Neutrophil (primary cell): ENCODE data around the gene RGS9BP.

Experiments used
- H3K27ac ChIP-seq: fragments of 200-600 bp; sonication (generic); 2 replicates; pipeline ENCODE4 v1.5.1; 2016; ENCODE audit warnings: mild to moderate bottlenecking, moderate library complexity
- H3K27me3 ChIP-seq: fragments of 200-600 bp; sonication (generic); 2 replicates; pipeline ENCODE4 v1.6.0; 2016; ENCODE audit warnings: mild to moderate bottlenecking
- H3K36me3 ChIP-seq: fragments of 200-600 bp; sonication (generic); 2 replicates; pipeline ENCODE4 v1.5.1; 2017
- H3K4me1 ChIP-seq, 2 experiments: fragments of 200-600 bp in 1 of 2; sonication (generic) in 1 of 2; 1 replicate in 1 of 2; 2 replicates in 1 of 2; pipeline versions ENCODE4 v1.5.1 to v1.6.1; 2013 to 2016; ENCODE audit warnings: low read depth in 1 of 2, low read length in 1 of 2, mild to moderate bottlenecking in 1 of 2, moderate library complexity in 1 of 2; ENCODE audit not compliant: control insufficient read depth in 1 of 2, insufficient read depth in 1 of 2
- H3K4me3 ChIP-seq, 2 experiments: fragments of 200-600 bp in 1 of 2; sonication (generic) in 1 of 2; 1 replicate in 1 of 2; 2 replicates in 1 of 2; pipeline ENCODE4 v1.5.1; 2013 to 2016; ENCODE audit warnings: low read depth in 1 of 2, low read length in 1 of 2, mild to moderate bottlenecking in 1 of 2, moderate library complexity in 1 of 2
- H3K9me3 ChIP-seq: fragments of 200-600 bp; sonication (generic); 2 replicates; pipeline ENCODE4 v1.5.1; 2016
- TF ChIP-seq, protein P1 (sequence below): fragments of 200-600 bp; sonication (generic); IDR thresholded peaks from 2 replicates; pipeline ENCODE4 v1.5.1; 2016; ENCODE audit warnings: antibody characterized with exemption

Gene RGS9BP

DNA sequence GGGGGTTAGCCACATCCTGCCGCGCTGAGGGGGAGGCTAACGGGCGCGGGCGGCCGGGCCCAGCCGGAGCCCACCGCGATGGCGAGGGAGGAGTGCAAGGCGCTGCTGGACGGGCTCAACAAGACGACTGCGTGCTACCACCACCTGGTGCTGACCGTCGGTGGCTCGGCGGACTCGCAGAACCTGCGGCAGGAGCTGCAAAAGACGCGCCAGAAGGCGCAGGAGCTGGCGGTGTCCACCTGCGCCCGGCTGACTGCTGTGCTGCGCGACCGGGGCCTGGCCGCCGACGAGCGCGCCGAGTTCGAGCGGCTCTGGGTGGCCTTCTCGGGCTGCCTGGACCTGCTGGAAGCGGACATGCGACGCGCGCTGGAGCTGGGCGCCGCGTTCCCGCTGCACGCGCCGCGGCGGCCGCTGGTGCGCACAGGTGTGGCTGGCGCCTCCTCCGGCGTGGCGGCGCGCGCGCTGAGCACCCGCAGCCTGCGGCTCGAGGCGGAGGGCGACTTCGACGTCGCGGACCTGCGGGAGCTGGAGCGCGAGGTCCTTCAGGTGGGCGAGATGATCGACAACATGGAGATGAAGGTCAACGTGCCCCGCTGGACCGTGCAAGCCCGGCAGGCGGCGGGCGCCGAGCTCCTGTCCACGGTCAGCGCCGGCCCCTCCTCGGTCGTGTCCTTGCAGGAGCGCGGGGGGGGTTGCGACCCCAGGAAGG, 692 bp downstream of the RGS9BP start:
- TF ChIP-seq, protein P1, sequence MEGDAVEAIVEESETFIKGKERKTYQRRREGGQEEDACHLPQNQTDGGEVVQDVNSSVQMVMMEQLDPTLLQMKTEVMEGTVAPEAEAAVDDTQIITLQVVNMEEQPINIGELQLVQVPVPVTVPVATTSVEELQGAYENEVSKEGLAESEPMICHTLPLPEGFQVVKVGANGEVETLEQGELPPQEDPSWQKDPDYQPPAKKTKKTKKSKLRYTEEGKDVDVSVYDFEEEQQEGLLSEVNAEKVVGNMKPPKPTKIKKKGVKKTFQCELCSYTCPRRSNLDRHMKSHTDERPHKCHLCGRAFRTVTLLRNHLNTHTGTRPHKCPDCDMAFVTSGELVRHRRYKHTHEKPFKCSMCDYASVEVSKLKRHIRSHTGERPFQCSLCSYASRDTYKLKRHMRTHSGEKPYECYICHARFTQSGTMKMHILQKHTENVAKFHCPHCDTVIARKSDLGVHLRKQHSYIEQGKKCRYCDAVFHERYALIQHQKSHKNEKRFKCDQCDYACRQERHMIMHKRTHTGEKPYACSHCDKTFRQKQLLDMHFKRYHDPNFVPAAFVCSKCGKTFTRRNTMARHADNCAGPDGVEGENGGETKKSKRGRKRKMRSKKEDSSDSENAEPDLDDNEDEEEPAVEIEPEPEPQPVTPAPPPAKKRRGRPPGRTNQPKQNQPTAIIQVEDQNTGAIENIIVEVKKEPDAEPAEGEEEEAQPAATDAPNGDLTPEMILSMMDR: no peak
- H3K4me3 ChIP-seq: peak overlapping the region; percentile 73 to 94
- H3K36me3 ChIP-seq: peaks cover 4% of the 10 kb centered on the region
- H3K4me1 ChIP-seq: peaks cover 40 to 50% of the 10 kb centered on the region in 2 experiments
- peaks cover 54% of the 10 kb centered on the region for H3K27me3 ChIP-seq
- H3K27ac ChIP-seq: no peak overlapping the region
- no peaks in the 10 kb centered on the region for H3K9me3 ChIP-seq

DNA sequence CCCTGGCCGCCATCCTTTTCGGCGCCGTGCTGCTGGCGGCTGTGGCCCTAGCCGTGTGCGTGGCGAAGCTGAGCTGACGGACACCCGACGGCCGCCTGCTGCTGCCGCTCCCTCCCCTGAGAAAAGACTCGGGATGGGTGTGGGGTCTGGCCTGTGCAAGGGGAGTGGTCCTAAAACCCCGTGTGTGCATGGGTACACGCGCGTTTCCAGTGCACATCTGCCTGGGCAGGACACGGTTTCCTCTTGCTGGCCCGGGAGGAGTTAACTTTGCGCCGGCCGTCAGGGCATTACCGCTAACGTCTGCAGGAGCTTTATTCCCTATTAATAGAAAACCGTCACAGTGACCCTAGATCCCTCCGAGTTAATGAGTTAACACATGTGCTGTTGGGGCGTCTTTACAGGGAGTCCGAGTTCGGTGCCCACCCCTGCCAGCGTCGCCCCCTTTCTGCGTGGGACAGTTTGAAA, 1.3 kb downstream of the RGS9BP start:
- no peaks in the 10 kb centered on the region for H3K9me3 ChIP-seq
- H3K4me1 ChIP-seq: peaks cover 40 to 48% of the 10 kb centered on the region in 2 experiments
- peaks cover 4% of the 10 kb centered on the region for H3K36me3 ChIP-seq
- peak overlapping the region; percentile 73 to 94 for H3K4me3 ChIP-seq
- peaks cover 54% of the 10 kb centered on the region for H3K27me3 ChIP-seq
- TF ChIP-seq, protein P1: no peak
- no peak overlapping the region for H3K27ac ChIP-seq

DNA sequence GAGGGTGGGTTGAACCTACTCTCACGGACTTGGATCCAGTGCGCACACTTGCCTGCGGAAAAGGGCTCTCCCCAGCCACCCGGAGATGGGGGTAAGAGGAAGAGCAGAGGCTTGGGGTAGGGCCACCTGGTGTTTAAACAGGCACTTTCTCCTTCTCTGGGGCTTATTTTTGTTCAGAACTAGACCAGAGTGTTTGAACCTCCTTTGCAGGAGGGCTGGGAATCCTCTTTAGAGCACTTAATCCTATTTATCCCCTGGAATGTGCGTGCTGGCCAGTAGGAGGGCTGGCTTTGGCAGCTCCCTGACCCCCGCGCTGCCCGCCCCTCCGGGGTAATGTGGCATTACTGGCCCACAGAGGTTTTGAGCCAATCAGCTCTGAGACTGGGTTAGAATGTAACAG, 2.0 kb downstream of the RGS9BP start:
- TF ChIP-seq, protein P1: no peak
- H3K4me1 ChIP-seq: peaks cover 37 to 43% of the 10 kb centered on the region in 2 experiments
- no peak overlapping the region for H3K4me3 ChIP-seq
- no peaks in the 10 kb centered on the region for H3K9me3 ChIP-seq
- H3K36me3 ChIP-seq: peaks cover 4% of the 10 kb centered on the region
- H3K27me3 ChIP-seq: peaks cover 54% of the 10 kb centered on the region
- no peak overlapping the region for H3K27ac ChIP-seq

DNA sequence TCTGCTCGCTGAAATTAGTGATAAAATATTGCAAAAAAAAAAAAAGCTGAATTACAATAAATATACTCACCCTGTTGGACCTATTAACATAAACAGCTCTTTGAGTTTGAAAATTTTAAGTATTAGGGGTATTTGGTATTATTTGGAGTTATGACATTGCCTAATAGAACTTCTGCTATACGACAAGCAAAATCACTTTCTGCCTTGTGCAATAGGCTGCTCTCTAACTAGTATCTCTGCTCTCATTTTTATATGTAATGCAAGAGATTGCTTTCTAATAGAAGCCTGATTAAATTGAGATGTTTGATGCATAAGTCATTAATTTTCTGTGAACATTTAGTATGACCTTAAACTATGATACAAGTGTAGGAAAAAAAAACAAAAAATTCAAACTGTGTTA, 5.3 kb downstream of the RGS9BP start:
- peaks cover 5% of the 10 kb centered on the region for H3K36me3 ChIP-seq
- TF ChIP-seq, protein P1: no peak

DNA sequence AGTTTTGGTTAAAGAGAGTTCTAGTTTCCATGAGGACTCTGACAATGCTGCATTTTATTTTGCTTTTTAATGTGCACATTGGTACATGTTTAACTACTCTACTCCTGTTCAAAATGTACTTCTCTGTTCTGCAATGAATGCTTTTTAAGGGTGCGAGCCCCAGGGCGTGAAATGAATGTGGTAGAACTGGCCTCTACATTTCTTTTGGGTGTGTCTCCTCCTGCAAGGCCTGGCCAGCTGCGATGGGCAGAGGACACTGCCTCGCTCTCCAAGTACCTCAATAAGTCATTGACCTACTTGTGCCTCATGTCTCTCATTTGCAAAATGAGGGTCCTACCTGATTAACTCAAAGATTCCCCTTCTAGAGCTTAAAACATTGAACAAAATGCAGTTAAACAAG, 6.7 kb downstream of the RGS9BP start:
- Histone ChIP-seq H3K9me3 (no peaks in the 10 kb centered on the region), H3K27me3 (peaks cover 35% of the 10 kb centered on the region), H3K36me3 (peaks cover 11% of the 10 kb centered on the region), H3K4me3 (no peak overlapping the region), H3K4me1 (no peaks in the 10 kb centered on the region), H3K27ac (no peak overlapping the region)
- TF ChIP-seq, protein P1: no peak

More for the DNA sequence above, 5.3 kb downstream of the RGS9BP start:
- no peaks in the 10 kb centered on the region for H3K9me3 ChIP-seq
- H3K4me3 ChIP-seq: no peak overlapping the region
- no peak overlapping the region for H3K27ac ChIP-seq
- H3K4me1 ChIP-seq: peaks cover 11 to 13% of the 10 kb centered on the region in 2 experiments
- H3K27me3 ChIP-seq: peaks cover 48% of the 10 kb centered on the region
